IMR-90 (cell line): ENCODE measurements around the gene MIEF1. TPM values are rescaled to one million over a fixed set of nuclear protein-coding genes. Genes with fewer than 3 reads are reported as not detected.

Source experiments
- ATAC-seq: fragments of 200-7000 bp; cut with Tn5 transposase; 2 replicates; pipeline ENCODE4 v1.9.1; 2020; ENCODE audit warnings: low read depth, mild to moderate bottlenecking, moderate library complexity
- BruUV-seq: library from RNA; stranded (reverse); fragments of 400-500 nt; replicated peaks from 2 replicates; lab custom pipeline; 2021; lab: Mats Ljungman, UMichigan
- CTCF ChIA-PET: fragments of 300-600 bp; formaldehyde crosslinking; extraction: SDS; loops from one replicate; lab custom pipeline; 2021; ENCODE audit warnings: antibody characterized with exemption; lab: Yijun Ruan, JAX
- POLR2A ChIA-PET: fragments of 300-600 bp; sonication (Branson Sonifier 250); formaldehyde crosslinking; loops from one replicate; lab custom pipeline; 2022; ENCODE audit warnings: antibody characterized with exemption; ENCODE audit not compliant: unreplicated experiment; lab: Charles Lee
- DNase-seq: peaks from one replicate; pipeline ENCODE4 v3.0.0; 2013
- H2AFZ ChIP-seq: replicated peaks from 2 replicates; pipeline ENCODE3; 2013; ENCODE audit warnings: low read length, mild to moderate bottlenecking; ENCODE audit not compliant: poor library complexity
- H2AK5ac ChIP-seq: 2 replicates; pipeline ENCODE4 v1.6.1; 2013; ENCODE audit warnings: low read depth, low read length, inconsistent platforms
- H2AK9ac ChIP-seq: replicated peaks from 2 replicates; pipeline ENCODE3; 2013; ENCODE audit warnings: mild to moderate bottlenecking, low read depth, low read length, moderate library complexity; ENCODE audit not compliant: poor library complexity
- H2BK120ac ChIP-seq: 2 replicates; pipeline ENCODE4 v1.6.1; 2013; ENCODE audit warnings: low read depth, low read length, inconsistent platforms
- H2BK15ac ChIP-seq: 3 replicates; pipeline ENCODE4 v1.6.1; 2013; ENCODE audit warnings: low read depth, low read length, inconsistent platforms
- H2BK20ac ChIP-seq: 2 replicates; pipeline ENCODE4 v1.6.1; 2013; ENCODE audit warnings: low read depth, mild to moderate bottlenecking, inconsistent platforms, low read length, moderate library complexity
- H2BK5ac ChIP-seq: 2 replicates; pipeline ENCODE4 v1.6.1; 2013; ENCODE audit warnings: mild to moderate bottlenecking, low read depth, low read length, inconsistent platforms; ENCODE audit not compliant: poor library complexity, severe bottlenecking
- H3K14ac ChIP-seq: replicated peaks from 2 replicates; pipeline ENCODE4 v1.6.1; 2013; ENCODE audit warnings: low read depth, low read length, inconsistent platforms
- H3K18ac ChIP-seq: 2 replicates; pipeline ENCODE4 v1.6.1; 2013; ENCODE audit warnings: low read depth, low read length, control low read depth
- H3K23ac ChIP-seq: 2 replicates; pipeline ENCODE4 v1.6.1; 2013; ENCODE audit warnings: low read depth, low read length, inconsistent platforms
- H3K27ac ChIP-seq: 2 replicates; pipeline ENCODE4 v1.5.1; 2013; ENCODE audit warnings: mild to moderate bottlenecking, control low read depth, low read length; ENCODE audit not compliant: insufficient read depth
- H3K27me3 ChIP-seq: 2 replicates; pipeline ENCODE4 v1.6.1; 2013; ENCODE audit warnings: low read length; ENCODE audit not compliant: control insufficient read depth, insufficient read depth
- H3K36me3 ChIP-seq: 2 replicates; pipeline ENCODE4 v1.6.1; 2013; ENCODE audit warnings: low read length, mixed read lengths; ENCODE audit not compliant: control insufficient read depth, insufficient read depth
- H3K4ac ChIP-seq: 2 replicates; pipeline ENCODE4 v1.6.1; 2013; ENCODE audit warnings: low read depth, low read length, inconsistent platforms
- H3K4me1 ChIP-seq: 2 replicates; pipeline ENCODE4 v1.6.1; 2013; ENCODE audit warnings: low read length, mixed read lengths; ENCODE audit not compliant: control insufficient read depth, insufficient read depth
- H3K4me2 ChIP-seq: 2 replicates; pipeline ENCODE4 v1.6.1; 2013; ENCODE audit warnings: low read depth, mild to moderate bottlenecking, control low read depth, low read length, moderate library complexity
- H3K4me3 ChIP-seq: 2 replicates; pipeline ENCODE4 v1.5.1; 2013; ENCODE audit warnings: low read depth, mild to moderate bottlenecking, control low read depth, low read length, moderate library complexity; ENCODE audit not compliant: insufficient read depth
- H3K56ac ChIP-seq: 2 replicates; pipeline ENCODE4 v1.6.1; 2013; ENCODE audit warnings: low read length, inconsistent platforms; ENCODE audit not compliant: insufficient read depth; ENCODE audit errors: extremely low read depth
- H3K79me1 ChIP-seq, 2 experiments: 2 replicates each; pipeline ENCODE4 v1.6.1; 2013; ENCODE audit warnings: low read length in 2 of 2, inconsistent platforms in 1 of 2, low read depth in 1 of 2
- H3K9ac ChIP-seq: 2 replicates; pipeline ENCODE4 v1.6.1; 2013; ENCODE audit warnings: low read depth, low read length, control low read depth
- H3K9me1 ChIP-seq: 2 replicates; pipeline ENCODE4 v1.6.1; 2013; ENCODE audit warnings: low read length, inconsistent platforms; ENCODE audit not compliant: insufficient read depth
- H3K9me3 ChIP-seq: 2 replicates; pipeline ENCODE4 v1.6.1; 2013; ENCODE audit warnings: low read length; ENCODE audit not compliant: control insufficient read depth, insufficient read depth
- H4K20me1 ChIP-seq: 2 replicates; pipeline ENCODE4 v1.6.1; 2013; ENCODE audit warnings: low read length, inconsistent platforms; ENCODE audit not compliant: insufficient read depth
- H4K5ac ChIP-seq: 2 replicates; pipeline ENCODE4 v1.6.1; 2013; ENCODE audit warnings: mild to moderate bottlenecking, low read depth, low read length, control low read depth
- H4K8ac ChIP-seq, 2 experiments: 2 replicates each; pipeline ENCODE4 v1.6.1; 2013; ENCODE audit warnings: low read depth in 2 of 2, low read length in 2 of 2, control low read depth in 1 of 2, inconsistent platforms in 1 of 2
- H4K91ac ChIP-seq: 2 replicates; pipeline ENCODE4 v1.6.1; 2013; ENCODE audit warnings: low read depth, low read length, inconsistent platforms; ENCODE audit not compliant: insufficient read depth
- ELK1 ChIP-seq: fragments of 150-350 bp; IDR thresholded peaks from 2 replicates; pipeline ENCODE4 v1.6.1; 2016; ENCODE audit warnings: low read depth, mild to moderate bottlenecking, low read length, moderate library complexity, borderline replicate concordance
- MXI1 ChIP-seq: IDR thresholded peaks from 2 replicates; pipeline ENCODE4 v1.6.1; 2012; ENCODE audit warnings: low read depth, mild to moderate bottlenecking, low read length, moderate library complexity, borderline replicate concordance
- POLR2A ChIP-seq: IDR thresholded peaks from 2 replicates; pipeline ENCODE4 v1.6.1; 2012; ENCODE audit warnings: mild to moderate bottlenecking, low read depth, low read length
- RCOR1 ChIP-seq: IDR thresholded peaks from 2 replicates; pipeline ENCODE4 v1.6.1; 2012; ENCODE audit warnings: mild to moderate bottlenecking, low read length, improper control_type of control experiment; ENCODE audit not compliant: insufficient replicate concordance
- RFX5 ChIP-seq: IDR thresholded peaks from 2 replicates; pipeline ENCODE4 v1.8.0; 2012; ENCODE audit warnings: low read depth, mild to moderate bottlenecking, low read length, moderate library complexity
- SMC3 ChIP-seq: fragments of 150-350 bp; IDR thresholded peaks from 2 replicates; pipeline ENCODE4 v1.6.1; 2016; ENCODE audit warnings: low read depth, mild to moderate bottlenecking, antibody characterized with exemption, low read length, moderate library complexity
- WGBS, 2 experiments: methylation state at CpG; one replicate each; pipeline versions ENCODE4 v1.1.5 to v1.1.7; 2013; ENCODE audit warnings: missing lambda C conversion rate in 2 of 2; ENCODE audit not compliant: insufficient read length in 1 of 2; ENCODE audit errors: extremely low coverage in 2 of 2; 5-methylcytosine and 5-hydroxymethylcytosine counted together
- dilution Hi-C: fragments of 300-500 bp; cut with HindIII; formaldehyde crosslinking; loops from one replicate; pipeline ENCODE4 v1.14.3; 2018; ENCODE audit warnings: low sequenced_read_pairs; ENCODE audit not compliant: unreplicated experiment
- in situ Hi-C: fragments of 300-500 bp; cut with MboI; formaldehyde crosslinking; loops from 3 replicates; pipeline ENCODE4 v1.14.3; 2019; ENCODE audit warnings: low sequenced_read_pairs, inconsistent platforms, mixed read lengths
- intact Hi-C: fragments of 100-400 bp; cut with micrococcal nuclease; formaldehyde crosslinking; loops from 2 replicates; pipeline ENCODE4 v1.10.0; 2022
- polyA plus RNA-seq, 3 experiments: library from polyadenylated mRNA; depleted of rRNA; stranded (reverse); fragments of >200 nt; gene quantifications; 2 replicates each; pipeline ENCODE4 v1.2.3, GENCODE V29; 2012; ENCODE audit warnings: low replicate concordance in 1 of 3
- total RNA-seq: library from RNA; depleted of rRNA; stranded (reverse); fragments of >200 nt; gene quantifications from 2 replicates; pipeline ENCODE4 v1.2.3, GENCODE V29; 2012

The MIEF1 gene
- total and polyA plus RNA-seq, 2 of the 4 experiments (the other 2 are of a cell fraction): 9.7 to 16.9 TPM

DNA sequence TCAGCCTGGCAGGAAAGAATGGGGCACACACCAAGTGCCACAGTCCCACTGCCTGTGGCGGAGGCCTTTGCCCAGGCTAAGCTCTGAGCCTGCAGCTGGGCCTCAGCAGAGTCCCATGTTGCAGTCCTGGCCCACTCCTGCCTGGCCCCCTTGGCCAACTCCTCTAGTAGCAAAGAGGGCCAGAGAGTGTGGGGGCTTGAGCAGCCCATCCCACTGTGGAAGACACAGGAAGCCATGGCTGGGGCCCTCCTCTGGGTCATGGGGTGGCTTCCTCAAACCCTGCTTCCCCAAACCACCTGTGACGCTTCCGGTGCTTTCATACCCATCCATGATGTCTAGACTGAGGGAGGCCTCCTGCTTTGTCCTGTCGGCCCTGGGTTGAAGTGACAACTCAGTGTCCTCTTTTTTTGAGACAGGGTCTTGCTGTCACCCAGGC is 24.7 kb downstream of the MIEF1 start:
- H3K14ac ChIP-seq: no peak overlapping the region
- H2AK9ac ChIP-seq: no peak overlapping the region
- no peak overlapping the region for H2BK20ac ChIP-seq
- no peak overlapping the region for H2AK5ac ChIP-seq
- peaks cover 90% of the 10 kb centered on the region for H4K20me1 ChIP-seq
- no peak overlapping the region for H3K27ac ChIP-seq
- dilution Hi-C loops: no loop called here
- no peak overlapping the region for H3K23ac ChIP-seq
- WGBS, 2 experiments: no CpG with 5 or more reads among the region's 4 CpGs
- ChIA-PET CTCF (no interaction called here), POLR2A (interaction anchor here (1.4 kb wide), 1 partner anchor 208 kb away, joined by 5 read pairs; no protein-coding TSS in a partner anchor)
- peaks cover 18 to 85% of the 10 kb centered on the region in 2 experiments for H3K79me1 ChIP-seq
- H3K4ac ChIP-seq: no peak overlapping the region
- no peak overlapping the region for H4K5ac ChIP-seq
- no peak overlapping the region for H3K9ac ChIP-seq
- no peak overlapping the region for H3K4me3 ChIP-seq
- DNase-seq (no peak), ATAC-seq (no peak; the same call in 1 of the 2 replicates)
- H3K27me3 ChIP-seq: no peaks in the 10 kb centered on the region
- peaks cover 4% of the 10 kb centered on the region; the same call in 1 of the 2 replicates for H3K4me1 ChIP-seq
- H3K18ac ChIP-seq: no peak overlapping the region
- H2BK5ac ChIP-seq: no peak overlapping the region
- H2BK15ac ChIP-seq: no peak overlapping the region
- H3K9me3 ChIP-seq: no peaks in the 10 kb centered on the region
- no peak overlapping the region for H3K56ac ChIP-seq
- H2AFZ ChIP-seq: no peak overlapping the region
- BruUV-seq: no TSS peak
- intact Hi-C loops: loop anchor here (10.0 kb wide), 1 partner anchor 122 kb away; no protein-coding TSS in a partner anchor
- no peak overlapping the region for H4K91ac ChIP-seq
- TF ChIP-seq RCOR1: no peak
- TF ChIP-seq ELK1: no peak
- TF ChIP-seq MXI1: no peak
- no peak for TF ChIP-seq RFX5
- TF ChIP-seq SMC3: no peak
- peak; percentile 43; the same call in 1 of the 2 replicates for TF ChIP-seq POLR2A
- in situ Hi-C loops: loop anchor here (10.0 kb wide), 1 partner anchor 212 kb away; the partner anchor contains the start of gene RPL3
- H2BK120ac ChIP-seq: no peak overlapping the region
- H4K8ac ChIP-seq: no peak overlapping the region
- peaks cover 36% of the 10 kb centered on the region for H3K36me3 ChIP-seq
- H3K4me2 ChIP-seq: no peak overlapping the region
- peaks cover 6% of the 10 kb centered on the region; the same call in 1 of the 2 replicates for H3K9me1 ChIP-seq
